Left lung (tissue), 10 donors: ENCODE data around the gene PIK3R5. TPM values are rescaled to one million over a fixed set of nuclear protein-coding genes. Genes with fewer than 3 reads are reported as not detected.

ENCODE experiments used
- ATAC-seq: fragments of 200-7000 bp; cut with Tn5 transposase; one replicate; pipeline ENCODE4 v1.9.1; 2020; ENCODE audit warnings: moderate library complexity
- DNase-seq, 4 donors: peaks; one replicate each; pipeline ENCODE4 v3.0.0-alpha.2; 2013 to 2020
- H3K27ac ChIP-seq, 2 donors: fragments of 200-600 bp; sonication (generic) in 1 of 2; one replicate each; pipeline versions ENCODE4 v1.5.0 to v1.8.0; 2020 to 2021
- H3K27me3 ChIP-seq, 2 donors: fragments of 200-600 bp; sonication (generic) in 1 of 2; one replicate each; pipeline versions ENCODE4 v1.5.0 to v1.8.0; 2020 to 2021
- H3K36me3 ChIP-seq, 2 donors: fragments of 200-600 bp; sonication (generic) in 1 of 2; one replicate each; pipeline versions ENCODE4 v1.5.0 to v1.8.0; 2020 to 2021
- H3K4me1 ChIP-seq, 2 donors: fragments of 200-600 bp; one replicate each; pipeline ENCODE4 v1.8.0; 2021
- H3K4me3 ChIP-seq, 2 donors: fragments of 200-600 bp; sonication (generic) in 1 of 2; one replicate each; pipeline versions ENCODE4 v1.5.0 to v1.8.0; 2020 to 2021; ENCODE audit warnings: mild to moderate bottlenecking in 1 of 2
- H3K9me3 ChIP-seq, 2 donors: fragments of 200-600 bp; sonication (generic) in 1 of 2; one replicate each; pipeline versions ENCODE4 v1.5.0 to v1.8.0; 2020 to 2021
- intact Hi-C, 2 donors: fragments of 100-400 bp; cut with DNase I; formaldehyde crosslinking; loops; one replicate each; pipeline versions ENCODE4 v1.11.2 to v1.14.2; 2022
- polyA plus RNA-seq, 6 donors: library from polyadenylated mRNA; unstranded; fragments of 120-200 nt; gene quantifications; one replicate each; pipeline ENCODE4 v1.2.1, GENCODE V29; 2013; ENCODE audit not compliant: insufficient read length in 6 of 6
- total RNA-seq, 2 donors: library from RNA; stranded (reverse); fragmentation: NEBNext Ultra II Directional; extraction: Animal tissue kit (Norgen Biotek cat#: 25700); gene quantifications; one replicate each; pipeline ENCODE4 v1.2.1, GENCODE V29; 2021
- TF ChIP-seq, protein P1 (sequence below), 2 donors: fragments of 200-600 bp; sonication (generic) in 1 of 2; IDR thresholded peaks; one replicate each; pipeline versions ENCODE4 v1.5.0 to v1.8.0; 2021; ENCODE audit warnings: antibody characterized with exemption in 2 of 2
- donor health status: DM: no; HTN: yes; CAD: no.
- donor health status: DM: no; HTN: no; CAD: no.

PIK3R5 gene
- total and polyA plus RNA-seq, 8 donors, result 1.1 to 84.8 (median 2.0) TPM

DNA sequence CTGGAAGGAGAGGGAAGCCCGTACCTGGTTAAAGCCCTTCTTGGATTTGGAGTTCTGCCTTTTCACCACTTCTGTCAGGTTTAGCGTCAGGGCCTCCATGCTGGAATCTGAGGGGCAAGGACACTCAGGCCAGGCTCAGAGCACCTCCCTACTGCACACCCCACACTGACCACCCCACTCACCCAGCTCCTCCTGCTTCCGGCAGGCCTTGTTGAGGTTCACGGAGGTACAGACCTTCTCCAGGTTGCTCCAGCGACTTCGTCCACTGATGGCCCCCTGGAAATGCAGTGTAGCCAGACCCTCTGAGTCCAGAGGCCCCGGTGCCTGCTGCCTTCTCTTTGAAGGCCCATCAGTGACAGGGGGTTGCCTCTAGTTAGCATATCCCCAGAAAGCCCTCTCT, 83.9 kb downstream of the PIK3R5 start:
- intact Hi-C loops, result no loop called here
- Histone ChIP-seq H3K27me3 (peaks cover 0 to 7% of the 10 kb centered on the region in 2 donors), H3K27ac (no peak overlapping the region), H3K4me1 (no peaks in the 10 kb centered on the region), H3K4me3 (no peak overlapping the region), H3K36me3 (peaks cover 0 to 84% of the 10 kb centered on the region in 2 donors), H3K9me3 (no peaks in the 10 kb centered on the region)
- DNase-seq, result no peak
- ATAC-seq, result no peak
- TF ChIP-seq, protein P1, sequence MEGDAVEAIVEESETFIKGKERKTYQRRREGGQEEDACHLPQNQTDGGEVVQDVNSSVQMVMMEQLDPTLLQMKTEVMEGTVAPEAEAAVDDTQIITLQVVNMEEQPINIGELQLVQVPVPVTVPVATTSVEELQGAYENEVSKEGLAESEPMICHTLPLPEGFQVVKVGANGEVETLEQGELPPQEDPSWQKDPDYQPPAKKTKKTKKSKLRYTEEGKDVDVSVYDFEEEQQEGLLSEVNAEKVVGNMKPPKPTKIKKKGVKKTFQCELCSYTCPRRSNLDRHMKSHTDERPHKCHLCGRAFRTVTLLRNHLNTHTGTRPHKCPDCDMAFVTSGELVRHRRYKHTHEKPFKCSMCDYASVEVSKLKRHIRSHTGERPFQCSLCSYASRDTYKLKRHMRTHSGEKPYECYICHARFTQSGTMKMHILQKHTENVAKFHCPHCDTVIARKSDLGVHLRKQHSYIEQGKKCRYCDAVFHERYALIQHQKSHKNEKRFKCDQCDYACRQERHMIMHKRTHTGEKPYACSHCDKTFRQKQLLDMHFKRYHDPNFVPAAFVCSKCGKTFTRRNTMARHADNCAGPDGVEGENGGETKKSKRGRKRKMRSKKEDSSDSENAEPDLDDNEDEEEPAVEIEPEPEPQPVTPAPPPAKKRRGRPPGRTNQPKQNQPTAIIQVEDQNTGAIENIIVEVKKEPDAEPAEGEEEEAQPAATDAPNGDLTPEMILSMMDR (IDR thresholded peaks at IDR 0.05), result no peak

DNA sequence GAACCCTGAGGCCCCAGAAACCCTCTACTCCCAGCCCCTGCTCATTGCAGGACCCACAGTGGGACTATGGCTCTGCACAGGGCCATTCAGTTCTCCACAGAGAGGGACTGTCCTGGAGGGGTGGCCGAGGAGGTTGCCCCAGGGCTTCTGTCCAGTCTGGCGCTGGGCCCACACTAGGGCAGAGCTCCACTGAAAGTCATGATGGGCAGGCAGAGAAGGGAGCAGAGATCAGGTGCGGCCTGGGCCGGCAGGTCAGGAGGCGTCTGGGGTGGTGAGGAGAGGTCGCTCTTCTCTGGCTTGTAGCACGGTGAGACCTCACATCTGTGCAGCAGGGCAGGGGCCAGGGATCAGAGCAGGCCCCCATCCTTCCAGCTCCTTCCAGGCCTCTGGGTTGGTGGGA, 85.0 kb downstream of the PIK3R5 start:
- H3K4me3 ChIP-seq, result no peak overlapping the region
- intact Hi-C loops, result no loop called here
- H3K36me3 ChIP-seq, result peaks cover 0 to 76% of the 10 kb centered on the region in 2 donors
- H3K27me3 ChIP-seq, result peaks cover under 1 to 12% of the 10 kb centered on the region in 2 donors
- no peak for DNase-seq
- TF ChIP-seq, protein P1 (IDR thresholded peaks at IDR 0.05), result no peak
- no peak overlapping the region for H3K27ac ChIP-seq
- no peaks in the 10 kb centered on the region for H3K4me1 ChIP-seq
- ATAC-seq, result no peak
- H3K9me3 ChIP-seq, result no peaks in the 10 kb centered on the region

DNA sequence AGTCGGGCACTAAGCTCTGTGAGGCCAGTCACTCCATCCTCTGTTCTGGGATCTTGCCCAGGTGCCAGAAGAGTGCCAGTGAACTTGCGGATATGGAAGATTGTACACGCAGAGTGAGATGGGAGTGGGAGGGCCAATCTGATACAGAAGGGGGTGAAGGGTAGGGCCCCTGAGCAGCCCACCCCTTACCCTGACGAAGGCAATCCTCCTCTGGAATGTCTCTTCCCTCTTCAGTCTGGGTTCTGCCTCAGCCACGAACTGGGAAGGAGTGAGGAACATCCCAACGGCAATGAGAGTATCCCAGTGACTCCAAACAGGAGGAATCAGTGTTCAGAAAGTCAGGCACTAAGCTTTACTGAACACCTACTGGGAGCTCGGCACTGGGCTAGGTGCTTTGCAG, 86.1 kb downstream of the PIK3R5 start:
- H3K27ac ChIP-seq, result no peak overlapping the region
- intact Hi-C loops, result no loop called here
- TF ChIP-seq, protein P1 (IDR thresholded peaks at IDR 0.05), result no peak
- H3K4me1 ChIP-seq, result no peaks in the 10 kb centered on the region
- peaks cover 0 to 69% of the 10 kb centered on the region in 2 donors for H3K36me3 ChIP-seq
- H3K27me3 ChIP-seq, result peaks cover 5 to 21% of the 10 kb centered on the region in 2 donors
- DNase-seq (no peak), ATAC-seq (no peak)
- no peak overlapping the region for H3K4me3 ChIP-seq
- no peaks in the 10 kb centered on the region for H3K9me3 ChIP-seq

DNA sequence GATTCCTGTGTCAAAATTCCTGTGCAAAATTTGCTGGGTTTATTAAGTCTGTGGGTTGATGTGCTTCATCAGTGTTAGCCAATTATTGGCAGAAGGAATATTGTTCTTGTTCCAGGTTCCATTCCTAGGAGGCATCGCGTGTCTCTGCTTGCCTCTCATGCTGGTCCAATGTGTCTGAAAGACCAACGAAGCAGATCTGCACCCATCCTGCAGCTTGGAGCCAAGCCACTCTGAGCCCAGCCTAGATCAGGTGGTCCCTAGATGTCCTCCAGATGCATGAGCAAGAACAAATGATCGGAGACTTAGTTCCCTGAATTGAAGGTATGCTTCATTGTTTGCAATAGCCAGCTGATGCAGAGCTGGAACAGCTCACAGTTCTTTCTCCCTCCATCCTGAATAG, 87.5 kb downstream of the PIK3R5 start:
- peaks cover 0 to 4% of the 10 kb centered on the region in 2 donors for H3K4me1 ChIP-seq
- ATAC-seq (no peak), DNase-seq (no peak)
- H3K4me3 ChIP-seq, result no peak overlapping the region
- H3K27ac ChIP-seq, result no peak overlapping the region
- TF ChIP-seq, protein P1 (IDR thresholded peaks at IDR 0.05), result no peak
- no peaks in the 10 kb centered on the region for H3K9me3 ChIP-seq
- intact Hi-C loops, result no loop called here
- H3K27me3 ChIP-seq, result peaks cover 13 to 35% of the 10 kb centered on the region in 2 donors
- peaks cover 0 to 54% of the 10 kb centered on the region in 2 donors for H3K36me3 ChIP-seq

DNA sequence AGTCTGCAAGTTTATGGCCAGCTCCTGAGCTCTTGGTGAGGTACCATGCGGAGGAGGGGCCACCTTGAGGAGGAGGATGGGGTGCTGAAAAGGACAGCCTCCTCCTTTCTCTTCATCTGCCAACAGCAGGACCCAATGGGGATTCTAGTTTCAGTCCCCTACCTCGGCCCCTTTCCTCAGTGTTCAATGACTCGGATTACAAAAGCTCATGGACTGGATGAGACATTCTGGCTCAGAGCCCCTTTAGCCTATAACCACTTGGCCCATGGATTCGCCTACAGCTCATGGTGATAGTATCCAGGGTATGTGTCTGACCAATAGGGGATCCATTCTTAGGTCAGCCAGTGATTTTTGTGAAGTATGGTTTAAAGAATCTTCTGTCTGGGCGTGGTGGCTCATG, 89.5 kb downstream of the PIK3R5 start:
- TF ChIP-seq, protein P1 (IDR thresholded peaks at IDR 0.05), result no peak
- peaks cover 0 to 34% of the 10 kb centered on the region in 2 donors for H3K36me3 ChIP-seq
- no peaks in the 10 kb centered on the region for H3K9me3 ChIP-seq
- no peak overlapping the region for H3K27ac ChIP-seq
- H3K4me1 ChIP-seq, result peaks cover 0 to 8% of the 10 kb centered on the region in 2 donors
- intact Hi-C loops, result no loop called here
- no peak overlapping the region for H3K4me3 ChIP-seq
- no peak for DNase-seq
- ATAC-seq, result no peak
- peaks cover 13 to 47% of the 10 kb centered on the region in 2 donors for H3K27me3 ChIP-seq
